Fibroblast of the conjunctiva (primary cell): Measurements from ENCODE around the gene TBX10.
"Not testable (repeated sequence)": the region's sequence is repeated elsewhere in the genome, so short reads cannot be mapped to it uniquely, and the experiment has no call there.

Source experiments
- DNase-seq: peaks from one replicate; pipeline ENCODE4 v3.0.0-alpha.2; 2010; ENCODE audit warnings: low read depth

The TBX10 gene

GRCh38 chr11:67664213-67664585, 24.6 kb upstream of the TBX10 start:
- DNase-seq = no peak

GRCh38 chr11:67663532-67664212, 24.1 kb upstream of the TBX10 start:
- no peak for DNase-seq

- DNase-seq = no peak
Observed at GRCh38 chr11:67662835-67663531, 23.4 kb upstream of the TBX10 start.

GRCh38 chr11:67662142-67662834, 22.7 kb upstream of the TBX10 start:
- no peak for DNase-seq

GRCh38 chr11:67660752-67661151, 21.2 kb upstream of the TBX10 start:
- DNase-seq = not testable (repeated sequence)

GRCh38 chr11:67659651-67660165, 20.1 kb upstream of the TBX10 start:
- DNase-seq = not testable (repeated sequence)

GRCh38 chr11:67657300-67657699, 17.7 kb upstream of the TBX10 start:
- no peak for DNase-seq

- DNase-seq = no peak
Observed at GRCh38 chr11:67656278-67656922, 16.8 kb upstream of the TBX10 start.

GRCh38 chr11:67654225-67654624, 14.7 kb upstream of the TBX10 start:
- DNase-seq = no peak

- DNase-seq = no peak
Observed at GRCh38 chr11:67652965-67653845, 13.6 kb upstream of the TBX10 start.

GRCh38 chr11:67651976-67652781, 12.6 kb upstream of the TBX10 start:
- DNase-seq = no peak

- no peak for DNase-seq
Observed at GRCh38 chr11:67649634-67650510, 10.3 kb upstream of the TBX10 start.

- DNase-seq = no peak
Observed at GRCh38 chr11:67648796-67649613, 9.4 kb upstream of the TBX10 start.

GRCh38 chr11:67648140-67648795, 8.7 kb upstream of the TBX10 start:
- no peak for DNase-seq

GRCh38 chr11:67647471-67647870, 7.9 kb upstream of the TBX10 start:
- DNase-seq = no peak

- no peak for DNase-seq
Observed at GRCh38 chr11:67646535-67647336, 7.2 kb upstream of the TBX10 start.
